Endothelial cell of umbilical vein (primary cell): ENCODE data around the gene STAB1. TPM values are rescaled to one million over a fixed set of nuclear protein-coding genes. Genes with fewer than 3 reads are reported as not detected.
A peak's percentile ranks its signal among the peaks of the same experiment; 100 is the strongest.

Experiments used
- BruUV-seq: library from RNA; stranded (reverse); fragments of 400-500 nt; replicated peaks from 2 replicates; lab custom pipeline; 2021; lab: Mats Ljungman, UMichigan
- CTCF ChIA-PET: fragments of 300-600, 350-600 bp; sonication (Branson Sonifier 250); formaldehyde crosslinking; loops from one replicate; lab custom pipeline; 2021; ENCODE audit warnings: antibody characterized with exemption, inconsistent platforms; lab: Charles Lee
- POLR2A ChIA-PET: fragments of 300-600, 350-600 bp; sonication (Branson Sonifier 250); formaldehyde crosslinking; loops from one replicate; lab custom pipeline; 2021; ENCODE audit warnings: antibody characterized with exemption, inconsistent platforms; lab: Charles Lee
- DNase-seq: peaks from one replicate; pipeline ENCODE4 v3.0.0-alpha.2; 2011; ENCODE audit warnings: low read depth, low spot score
- FAIRE-seq: peaks from 2 replicates; lab custom pipeline; 2011; peaks lifted over from hg19 to GRCh38; lab: Jason Lieb, UNC
- H2AFZ ChIP-seq: 2 replicates; pipeline ENCODE4 v1.6.0; 2012; ENCODE audit warnings: low read depth, low read length, control low read depth, inconsistent platforms
- H3K27ac ChIP-seq: 2 replicates; pipeline ENCODE4 v1.5.1; 2011; ENCODE audit warnings: low read depth, mild to moderate bottlenecking, control low read depth, low read length, moderate library complexity; ENCODE audit not compliant: insufficient read depth
- H3K27me3 ChIP-seq, 2 experiments: 2 replicates each; pipeline versions ENCODE4 v1.6.0 to v1.6.1; 2011; ENCODE audit warnings: low read length in 2 of 2, mixed read lengths in 1 of 2; ENCODE audit not compliant: control insufficient read depth in 2 of 2, insufficient read depth in 2 of 2
- H3K36me3 ChIP-seq, 2 experiments: 2 replicates in 1 of 2; 3 replicates in 1 of 2; pipeline ENCODE4 v1.5.1; 2011; ENCODE audit warnings: low read length in 2 of 2, mild to moderate bottlenecking in 1 of 2, moderate library complexity in 1 of 2; ENCODE audit not compliant: control insufficient read depth in 2 of 2, insufficient read depth in 2 of 2; ENCODE audit errors: extremely low read depth in 1 of 2
- H3K4me1 ChIP-seq: 3 replicates; pipeline ENCODE4 v1.5.1; 2011; ENCODE audit warnings: mild to moderate bottlenecking, low read length; ENCODE audit not compliant: control insufficient read depth, insufficient read depth; ENCODE audit errors: extremely low read depth
- H3K4me2 ChIP-seq: 2 replicates; pipeline ENCODE4 v1.6.1; 2011; ENCODE audit warnings: low read length, control low read depth, mixed read lengths; ENCODE audit not compliant: insufficient read depth
- H3K4me3 ChIP-seq, 3 experiments: fragments of 200-600 bp in 1 of 3; sonication (generic), shearing (Covaris generic) in 1 of 3; replicated peaks in 1 of 3; 2 replicates each; pipeline ENCODE4 v1.5.1; 2011 to 2016; ENCODE audit warnings: control low read depth in 3 of 3, low read length in 3 of 3, mild to moderate bottlenecking in 2 of 3, inconsistent platforms in 1 of 3, low read depth in 1 of 3, moderate library complexity in 1 of 3; ENCODE audit not compliant: insufficient read depth in 1 of 3
- H3K79me2 ChIP-seq: 2 replicates; pipeline ENCODE4 v1.6.0; 2012; ENCODE audit warnings: low read length, inconsistent platforms; ENCODE audit not compliant: control insufficient read depth, insufficient read depth
- H3K9ac ChIP-seq: replicated peaks from 2 replicates; pipeline ENCODE3; 2011; ENCODE audit warnings: low read length, control low read depth; ENCODE audit not compliant: insufficient read depth; ENCODE audit errors: extremely low read depth
- H3K9me1 ChIP-seq: replicated peaks from 3 replicates; pipeline ENCODE4 v1.6.0; 2011; ENCODE audit warnings: mild to moderate bottlenecking, low read length; ENCODE audit not compliant: control insufficient read depth, insufficient read depth; ENCODE audit errors: extremely low read depth
- H3K9me3 ChIP-seq: replicated peaks from 2 replicates; pipeline ENCODE4 v1.5.1; 2012; ENCODE audit warnings: low read length, inconsistent platforms; ENCODE audit not compliant: control insufficient read depth, insufficient read depth
- H4K20me1 ChIP-seq: replicated peaks from 2 replicates; pipeline ENCODE3; 2011; ENCODE audit warnings: mild to moderate bottlenecking, low read length; ENCODE audit not compliant: control insufficient read depth, insufficient read depth; ENCODE audit errors: extremely low read depth
- EZH2 ChIP-seq: IDR thresholded peaks from 2 replicates; pipeline ENCODE4 v1.6.1; 2012; ENCODE audit warnings: borderline replicate concordance, low read depth, mild to moderate bottlenecking, moderate library complexity, low read length, inconsistent platforms; ENCODE audit not compliant: severe bottlenecking
- FOS ChIP-seq: IDR thresholded peaks from 2 replicates; pipeline ENCODE4 v1.6.1; 2011; ENCODE audit warnings: mild to moderate bottlenecking, low read length, moderate library complexity, borderline replicate concordance; ENCODE audit not compliant: insufficient read depth
- GATA2 ChIP-seq: IDR thresholded peaks from 2 replicates; pipeline ENCODE4 v1.7.0; 2011; ENCODE audit warnings: low read depth, mild to moderate bottlenecking, moderate library complexity, mixed read lengths, low read length; ENCODE audit not compliant: insufficient read length, insufficient read depth
- JUN ChIP-seq: IDR thresholded peaks from 2 replicates; pipeline ENCODE4 v1.6.1; 2011; ENCODE audit warnings: borderline replicate concordance, low read depth; ENCODE audit not compliant: insufficient read length, insufficient read depth
- MAX ChIP-seq: IDR thresholded peaks from 2 replicates; pipeline ENCODE4 v1.6.1; 2011; ENCODE audit not compliant: insufficient read depth, insufficient read length
- MYC ChIP-seq: IDR thresholded peaks from one replicate; pipeline ENCODE4 v1.6.1; 2011; ENCODE audit warnings: mild to moderate bottlenecking, low read depth, low read length
- POLR2A ChIP-seq: IDR thresholded peaks from 2 replicates; pipeline ENCODE4 v1.6.1; 2012; ENCODE audit warnings: low read depth, mild to moderate bottlenecking, control low read depth, low read length
- POLR2AphosphoS5 ChIP-seq: IDR thresholded peaks from 2 replicates; pipeline ENCODE4 v1.6.1; 2012; ENCODE audit warnings: low read depth, mild to moderate bottlenecking, control low read depth, low read length, moderate library complexity; ENCODE audit not compliant: insufficient read depth
- dilution Hi-C: fragments of 300-500 bp; cut with MboI; formaldehyde crosslinking; loops from one replicate; pipeline ENCODE4 v1.15.0; 2019; ENCODE audit warnings: low sequenced_read_pairs; ENCODE audit not compliant: extremely low pct_ligation_motif_present
- intact Hi-C: fragments of 100-400 bp; cut with micrococcal nuclease; formaldehyde crosslinking; loops from one replicate; pipeline ENCODE4 v1.10.0; 2022
- polyA plus RNA-seq, 4 experiments: library from polyadenylated mRNA; depleted of rRNA in 3 of 4; stranded (reverse) in 3 of 4; unstranded in 1 of 4; fragments of >200 nt; gene quantifications; 2 replicates each; pipeline versions ENCODE4 v1.2.1 to v1.2.3, GENCODE V29; 2011 to 2012; ENCODE audit warnings: missing spikeins in 1 of 4
- total RNA-seq: library from RNA; stranded (reverse); gene quantifications from 2 replicates; pipeline ENCODE4 v1.2.3, GENCODE V29; 2021
- TF ChIP-seq, protein P1 (sequence below), 2 donors: IDR thresholded peaks; 1 replicate in 1 of 2; 2 replicates in 1 of 2; pipeline ENCODE4 v1.5.1; 2011; ENCODE audit warnings: low read length in 2 of 2, mild to moderate bottlenecking in 2 of 2, moderate library complexity in 2 of 2, control low read depth in 1 of 2, inconsistent platforms in 1 of 2, low read depth in 1 of 2; ENCODE audit not compliant: insufficient read depth in 1 of 2; ENCODE audit errors: extremely low read depth in 1 of 2

STAB1 gene
- total and polyA plus RNA-seq, 2 donors (not counting 3 experiments of a cell fraction or from before 2014, with no cell fraction given), result 369 TPM

DNA sequence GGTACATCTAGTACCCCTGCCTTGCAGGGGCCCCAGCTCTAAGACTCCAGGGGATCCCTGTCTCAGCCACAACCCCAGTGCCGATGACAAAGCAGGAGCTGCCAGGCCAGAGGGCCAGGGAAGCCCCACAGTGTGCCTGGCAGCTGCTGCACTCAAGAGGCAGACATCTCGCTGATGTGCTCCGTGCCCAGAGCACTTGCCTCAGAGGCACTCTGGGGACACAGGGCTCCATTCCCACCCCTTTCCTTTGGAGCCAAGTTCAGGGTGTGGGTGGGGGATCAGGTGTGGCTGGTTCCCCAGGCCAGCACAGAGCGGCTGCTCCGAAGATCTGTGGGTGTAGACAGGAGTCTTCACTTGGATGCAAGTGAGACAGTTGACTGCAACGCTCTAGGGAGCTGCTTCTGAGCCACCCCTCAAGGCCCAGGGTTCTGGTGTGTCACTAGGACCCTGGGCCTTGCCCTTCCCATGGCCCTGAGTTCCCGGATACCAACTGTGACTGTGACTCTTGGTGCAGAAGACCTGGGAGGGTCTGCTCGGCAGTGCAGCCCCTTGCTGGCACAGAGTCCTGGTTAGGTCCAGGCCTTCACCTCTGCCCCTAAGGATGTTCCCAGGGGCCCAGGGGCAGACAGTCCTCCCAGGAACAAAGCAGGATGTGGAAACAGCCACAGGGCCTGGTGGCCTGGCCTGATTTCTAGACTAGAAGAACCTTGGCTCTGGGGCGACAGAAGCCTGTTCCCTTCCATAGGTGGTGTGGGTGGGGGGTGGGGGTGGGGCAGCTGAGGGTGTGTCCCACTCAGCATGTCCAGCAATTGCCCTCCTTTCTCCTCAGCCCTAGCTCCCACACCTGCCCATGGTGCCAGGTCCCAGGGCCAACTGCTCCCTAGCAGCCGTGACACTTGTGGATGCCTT is 36.0 kb downstream of the STAB1 start:
- Histone ChIP-seq H3K79me2 (peaks cover 41% of the 10 kb centered on the region), H4K20me1 (no peaks in the 10 kb centered on the region), H3K4me1 (peaks cover 41% of the 10 kb centered on the region), H3K27ac (peak overlapping the region; percentile 92), H3K9ac (no peak overlapping the region), H3K4me2 (peak overlapping the region; percentile 79), H2AFZ (no peak overlapping the region), H3K4me3 (no peak overlapping the region), H3K9me1 (no peaks in the 10 kb centered on the region), H3K9me3 (no peaks in the 10 kb centered on the region), H3K27me3 (no peaks in the 10 kb centered on the region), H3K36me3 (peaks cover 0 to 24% of the 10 kb centered on the region in 2 experiments)
- POLR2A ChIA-PET, result no interaction called here
- FAIRE-seq, result no peak
- TF ChIP-seq FOS (no peak), GATA2 (no peak), MAX (no peak), POLR2AphosphoS5 (no peak), MYC (no peak), EZH2 (no peak), JUN (no peak), POLR2A (no peak)
- TF ChIP-seq, protein P1, sequence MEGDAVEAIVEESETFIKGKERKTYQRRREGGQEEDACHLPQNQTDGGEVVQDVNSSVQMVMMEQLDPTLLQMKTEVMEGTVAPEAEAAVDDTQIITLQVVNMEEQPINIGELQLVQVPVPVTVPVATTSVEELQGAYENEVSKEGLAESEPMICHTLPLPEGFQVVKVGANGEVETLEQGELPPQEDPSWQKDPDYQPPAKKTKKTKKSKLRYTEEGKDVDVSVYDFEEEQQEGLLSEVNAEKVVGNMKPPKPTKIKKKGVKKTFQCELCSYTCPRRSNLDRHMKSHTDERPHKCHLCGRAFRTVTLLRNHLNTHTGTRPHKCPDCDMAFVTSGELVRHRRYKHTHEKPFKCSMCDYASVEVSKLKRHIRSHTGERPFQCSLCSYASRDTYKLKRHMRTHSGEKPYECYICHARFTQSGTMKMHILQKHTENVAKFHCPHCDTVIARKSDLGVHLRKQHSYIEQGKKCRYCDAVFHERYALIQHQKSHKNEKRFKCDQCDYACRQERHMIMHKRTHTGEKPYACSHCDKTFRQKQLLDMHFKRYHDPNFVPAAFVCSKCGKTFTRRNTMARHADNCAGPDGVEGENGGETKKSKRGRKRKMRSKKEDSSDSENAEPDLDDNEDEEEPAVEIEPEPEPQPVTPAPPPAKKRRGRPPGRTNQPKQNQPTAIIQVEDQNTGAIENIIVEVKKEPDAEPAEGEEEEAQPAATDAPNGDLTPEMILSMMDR (IDR thresholded peaks at IDR 0.05; ENCODE audit: extremely low read depth in 1 of 2, insufficient read depth in 1 of 2, low read depth in 1 of 2, low read length in 2 of 2), result no peak
- dilution Hi-C loops, result no loop called here
- CTCF ChIA-PET, result interaction anchor here (0.6 kb wide), 1 partner anchor 233 kb away, joined by 3 read pairs; no protein-coding TSS in a partner anchor
- DNase-seq, result no peak
- no TSS peak for BruUV-seq
- intact Hi-C loops, result no loop called here
